ENCODE data around the gene FZD10.

- TF ChIP-seq POLR2A (IDR thresholded peaks at IDR 0.05) (no peak), CTCF (IDR thresholded peaks at IDR 0.05) (no peak), POLR2AphosphoS5 (IDR thresholded peaks at IDR 0.05) (no peak), EP300 (IDR thresholded peaks at IDR 0.05) (no peak)
These were observed 23.8 kb upstream of the FZD10 start for GRCh38 chr12:130138478-130138877.

Data from upper lobe of left lung (tissue), 4 donors.